Fibroblast of villous mesenchyme (primary cell): ENCODE data around the gene KRTAP4-9. TPM values are rescaled to one million over a fixed set of nuclear protein-coding genes. Genes with fewer than 3 reads are reported as not detected.
"Not testable (repeated sequence)": the region's sequence is repeated elsewhere in the genome, so short reads cannot be mapped to it uniquely, and the experiment has no call there.

Experiments
- DNase-seq: peaks from one replicate; pipeline ENCODE4 v3.0.0-alpha.2; 2010; ENCODE audit warnings: low read depth
- H3K4me3 ChIP-seq: 2 replicates; pipeline ENCODE4 v1.5.1; 2011; ENCODE audit warnings: low read depth, mild to moderate bottlenecking, low read length
- CTCF ChIP-seq: IDR thresholded peaks from 2 replicates; pipeline ENCODE4 v1.5.1; 2012; ENCODE audit warnings: low read depth, mild to moderate bottlenecking, low read length; ENCODE audit not compliant: insufficient read depth
- total RNA-seq: library from RNA; depleted of rRNA; stranded (reverse); fragments of >200 nt; gene quantifications from 2 replicates; pipeline ENCODE4 v1.2.3, GENCODE V29; 2012

The KRTAP4-9 gene
- total RNA-seq, 1 donor = not detected

- H3K4me3 ChIP-seq = no peak overlapping the region
- TF ChIP-seq CTCF = no peak
- no peak for DNase-seq
These were observed 26.8 kb downstream of the KRTAP4-9 start for GRCh38 chr17:41131979-41132378.

- TF ChIP-seq CTCF = no peak
- H3K4me3 ChIP-seq = no peak overlapping the region
- no peak for DNase-seq
These were observed 28.9 kb downstream of the KRTAP4-9 start for GRCh38 chr17:41133880-41134735.

GRCh38 chr17:41139865-41140264 lies 34.7 kb downstream of the KRTAP4-9 start:
- not testable (repeated sequence) for DNase-seq, H3K4me3 ChIP-seq

GRCh38 chr17:41140360-41141131 lies 35.4 kb downstream of the KRTAP4-9 start, which contains the start of gene KRTAP4-6:
TSS of gene KRTAP4-6 (minus strand) at chr17:41140544. CDS start at chr17:41140487, 57 bp downstream.
- DNase-seq = peak; percentile 15
- H3K4me3 ChIP-seq = no peak within 1 kb of the TSS
- no peak for TF ChIP-seq CTCF

- DNase-seq = no peak
- no peak for TF ChIP-seq CTCF
These were observed 36.2 kb downstream of the KRTAP4-9 start for GRCh38 chr17:41141361-41141760.

GRCh38 chr17:41144846-41145245 lies 39.7 kb downstream of the KRTAP4-9 start:
- H3K4me3 ChIP-seq = no peak overlapping the region
- TF ChIP-seq CTCF = no peak
- DNase-seq = no peak

More at GRCh38 chr17:41141361-41141760, 36.2 kb downstream of the KRTAP4-9 start:
- no peak overlapping the region for H3K4me3 ChIP-seq

- no peak overlapping the region for H3K4me3 ChIP-seq
- TF ChIP-seq CTCF = no peak
- DNase-seq = no peak
These were observed 40.1 kb downstream of the KRTAP4-9 start for GRCh38 chr17:41145261-41145660.
